HCEC 1CT (cell line): ENCODE measurements around the gene DNLZ.
A peak's percentile ranks its signal among the peaks of the same experiment; 100 is the strongest.
"Not testable (repeated sequence)": the region's sequence is repeated elsewhere in the genome, so short reads cannot be mapped to it uniquely, and the experiment has no call there.

Experiments
- DNase-seq: peaks from one replicate; pipeline ENCODE4 v3.0.0-alpha.2; 2017

DNLZ gene

GRCh38 chr9:136358016-136358415 is 5.5 kb downstream of the DNLZ start:
- DNase-seq = no peak

GRCh38 chr9:136357202-136357725 is 6.3 kb downstream of the DNLZ start:
- no peak for DNase-seq

GRCh38 chr9:136355616-136356557 is 7.7 kb downstream of the DNLZ start:
- DNase-seq = no peak

- DNase-seq = no peak
Observed at GRCh38 chr9:136354592-136355085, 8.9 kb downstream of the DNLZ start.

- DNase-seq = no peak
Observed at GRCh38 chr9:136353757-136354488, 9.6 kb downstream of the DNLZ start.

GRCh38 chr9:136353088-136353487 is 10.5 kb downstream of the DNLZ start:
- DNase-seq = no peak

GRCh38 chr9:136352682-136353081 is 10.9 kb downstream of the DNLZ start:
- no peak for DNase-seq

GRCh38 chr9:136351868-136352267 is 11.7 kb downstream of the DNLZ start:
- not testable (repeated sequence) for DNase-seq

GRCh38 chr9:136351252-136351800 is 12.2 kb downstream of the DNLZ start:
- DNase-seq = no peak

GRCh38 chr9:136349546-136349945 is 14.0 kb downstream of the DNLZ start:
- DNase-seq = no peak

- DNase-seq = no peak
Observed at GRCh38 chr9:136348691-136349090, 14.9 kb downstream of the DNLZ start.

GRCh38 chr9:136347472-136348256 is 15.9 kb downstream of the DNLZ start:
- DNase-seq = no peak

- no peak for DNase-seq
Observed at GRCh38 chr9:136346927-136347465, 16.5 kb downstream of the DNLZ start.

GRCh38 chr9:136346157-136346481 is 17.4 kb downstream of the DNLZ start:
- no peak for DNase-seq

GRCh38 chr9:136345281-136346156 is 18.0 kb downstream of the DNLZ start:
- DNase-seq = peak; percentile 28

- DNase-seq = no peak
Observed at GRCh38 chr9:136344544-136345280, 18.8 kb downstream of the DNLZ start.

- DNase-seq = no peak
Observed at GRCh38 chr9:136343884-136344269, 19.7 kb downstream of the DNLZ start.

- DNase-seq = no peak
Observed at GRCh38 chr9:136343121-136343883, 20.2 kb downstream of the DNLZ start.
